HuH-7.5 (cell line): ENCODE measurements around the gene SMAGP.

Source experiments
- DNase-seq: peaks from one replicate; pipeline ENCODE4 v3.0.0; 2011; ENCODE audit warnings: low spot score

SMAGP gene

DNA sequence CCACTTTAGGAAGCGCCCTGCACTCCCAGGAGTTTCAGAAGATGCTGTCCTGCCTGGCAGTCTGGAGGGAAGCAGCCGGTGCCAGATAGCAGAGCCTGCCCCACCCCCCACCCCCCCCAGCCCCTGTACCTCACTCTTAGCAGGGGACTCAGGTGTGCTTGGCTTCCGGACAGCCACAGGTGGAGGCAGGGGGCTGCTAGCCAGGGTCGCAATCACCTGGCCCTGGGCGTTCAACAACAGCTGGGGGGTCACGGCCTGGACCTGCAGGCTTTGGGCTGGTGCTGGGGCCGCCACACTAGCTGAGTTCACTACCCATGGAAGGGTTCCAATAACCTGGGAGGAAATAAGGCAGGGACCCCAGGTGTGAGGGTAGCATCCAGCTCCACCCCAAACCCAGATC is 74.4 kb downstream of the SMAGP start:
- DNase-seq, result no peak
